H9 (cell line): ENCODE results near the gene NPC1L1. TPM values are rescaled to one million over a fixed set of nuclear protein-coding genes. Genes with fewer than 3 reads are reported as not detected.

Experiments used
- DNase-seq: peaks from one replicate; pipeline ENCODE4 v3.0.0-alpha.2; 2017
- H2AFZ ChIP-seq: one replicate; pipeline ENCODE4 v1.6.1; 2013; ENCODE audit warnings: mild to moderate bottlenecking, low read length, control low read depth, moderate library complexity
- H2AK5ac ChIP-seq: 2 replicates; pipeline ENCODE4 v1.6.1; 2013; ENCODE audit warnings: low read length, control low read depth, mixed read lengths; ENCODE audit not compliant: insufficient read length
- H2BK120ac ChIP-seq: one replicate; pipeline ENCODE4 v1.6.1; 2013; ENCODE audit warnings: low read depth, mild to moderate bottlenecking, low read length, control low read depth, inconsistent platforms; ENCODE audit not compliant: poor library complexity, severe bottlenecking
- H2BK12ac ChIP-seq: 2 replicates; pipeline ENCODE4 v1.6.1; 2013; ENCODE audit warnings: low read length, control low read depth, mixed read lengths, low read depth; ENCODE audit not compliant: insufficient read length
- H2BK15ac ChIP-seq: 2 replicates; pipeline ENCODE4 v1.6.1; 2013; ENCODE audit warnings: low read depth, low read length, control low read depth
- H2BK20ac ChIP-seq: one replicate; pipeline ENCODE4 v1.6.1; 2013; ENCODE audit warnings: low read depth, mild to moderate bottlenecking, low read length, control low read depth, inconsistent platforms; ENCODE audit not compliant: poor library complexity, severe bottlenecking
- H2BK5ac ChIP-seq: 2 replicates; pipeline ENCODE4 v1.6.1; 2013; ENCODE audit warnings: low read length, control low read depth, mixed read lengths; ENCODE audit not compliant: insufficient read length
- H3K14ac ChIP-seq: 2 replicates; pipeline ENCODE4 v1.6.1; 2013; ENCODE audit warnings: low read length, control low read depth; ENCODE audit not compliant: insufficient read depth
- H3K18ac ChIP-seq: 2 replicates; pipeline ENCODE4 v1.6.1; 2013; ENCODE audit warnings: low read depth, mild to moderate bottlenecking, mixed read lengths, low read length, control low read depth; ENCODE audit not compliant: insufficient read length
- H3K23ac ChIP-seq: 2 replicates; pipeline ENCODE4 v1.6.1; 2013; ENCODE audit warnings: low read length, control low read depth, mixed read lengths, low read depth; ENCODE audit not compliant: insufficient read length
- H3K23me2 ChIP-seq: 2 replicates; pipeline ENCODE4 v1.6.1; 2013; ENCODE audit warnings: low read depth, mild to moderate bottlenecking, mixed read lengths, low read length, control low read depth; ENCODE audit not compliant: insufficient read length, poor library complexity, severe bottlenecking
- H3K27ac ChIP-seq: 2 replicates; pipeline ENCODE4 v1.5.1; 2013; ENCODE audit warnings: low read length, control low read depth, mixed read lengths, low read depth; ENCODE audit not compliant: insufficient read length
- H3K27me3 ChIP-seq: 2 replicates; pipeline ENCODE4 v1.6.1; 2013; ENCODE audit warnings: low read length, control low read depth, inconsistent platforms; ENCODE audit not compliant: insufficient read depth
- H3K4ac ChIP-seq: 2 replicates; pipeline ENCODE4 v1.6.1; 2013; ENCODE audit warnings: low read depth, mild to moderate bottlenecking, control low read depth, inconsistent platforms, low read length, moderate library complexity
- H3K4me1 ChIP-seq: 2 replicates; pipeline ENCODE4 v1.6.1; 2013; ENCODE audit warnings: low read length, control low read depth, inconsistent platforms; ENCODE audit not compliant: insufficient read depth
- H3K4me2 ChIP-seq: 2 replicates; pipeline ENCODE4 v1.6.1; 2013; ENCODE audit warnings: low read length, control low read depth, mixed read lengths; ENCODE audit not compliant: insufficient read length, insufficient read depth
- H3K56ac ChIP-seq: 2 replicates; pipeline ENCODE4 v1.6.1; 2013; ENCODE audit warnings: low read depth, mild to moderate bottlenecking, mixed read lengths, low read length, control low read depth; ENCODE audit not compliant: insufficient read length
- H3K79me1 ChIP-seq: 2 replicates; pipeline ENCODE4 v1.6.1; 2013; ENCODE audit warnings: low read depth, mild to moderate bottlenecking, moderate library complexity, low read length, control low read depth, inconsistent platforms; ENCODE audit not compliant: insufficient read depth, poor library complexity, severe bottlenecking
- H3K79me2 ChIP-seq: 2 replicates; pipeline ENCODE4 v1.6.1; 2013; ENCODE audit warnings: low read length, control low read depth, inconsistent platforms; ENCODE audit not compliant: insufficient read depth
- H3K9ac ChIP-seq: 2 replicates; pipeline ENCODE4 v1.6.1; 2013; ENCODE audit warnings: low read length, control low read depth, mixed read lengths; ENCODE audit not compliant: insufficient read length; ENCODE audit errors: extremely low read depth
- H3K9me3 ChIP-seq: one replicate; pipeline ENCODE4 v1.6.1; 2013; ENCODE audit warnings: low read depth, low read length, inconsistent platforms; ENCODE audit not compliant: control insufficient read depth
- H3T11ph ChIP-seq: one replicate; pipeline ENCODE4 v1.6.1; 2013; ENCODE audit warnings: mild to moderate bottlenecking, low read length, control low read depth, inconsistent platforms
- H4K20me1 ChIP-seq: one replicate; pipeline ENCODE4 v1.6.1; 2013; ENCODE audit not compliant: control insufficient read depth, insufficient read length, insufficient read depth
- H4K5ac ChIP-seq: 2 replicates; pipeline ENCODE4 v1.6.1; 2013; ENCODE audit warnings: low read depth, mild to moderate bottlenecking, mixed read lengths, low read length, control low read depth; ENCODE audit not compliant: insufficient read length
- H4K8ac ChIP-seq: replicated peaks from 2 replicates; pipeline ENCODE4 v1.6.1; 2013; ENCODE audit warnings: low read length, control low read depth, mixed read lengths, low read depth; ENCODE audit not compliant: insufficient read length
- H4K91ac ChIP-seq: 2 replicates; pipeline ENCODE4 v1.6.1; 2013; ENCODE audit warnings: low read depth, mild to moderate bottlenecking, moderate library complexity, mixed read lengths, low read length, control low read depth; ENCODE audit not compliant: insufficient read length
- H3K27ac Mint-ChIP-seq, 3 experiments: 2 replicates in 2 of 3; 3 replicates in 1 of 3; pipeline ENCODE4 v1.8.0; 2020 to 2021; ENCODE audit warnings: mixed read lengths in 3 of 3, mild to moderate bottlenecking in 1 of 3, moderate library complexity in 1 of 3
- H3K27me3 Mint-ChIP-seq: 2 replicates; pipeline ENCODE4 v1.8.0; 2021; ENCODE audit warnings: low read depth, mild to moderate bottlenecking, moderate library complexity, mixed read lengths
- H3K36me3 Mint-ChIP-seq, 3 experiments: 2 replicates in 2 of 3; 3 replicates in 1 of 3; pipeline ENCODE4 v1.8.0; 2020 to 2021; ENCODE audit warnings: low read depth in 3 of 3, mixed read lengths in 3 of 3; ENCODE audit not compliant: insufficient read depth in 1 of 3
- H3K4me1 Mint-ChIP-seq, 2 experiments: 2 replicates each; pipeline ENCODE4 v1.8.0; 2020; ENCODE audit warnings: mixed read lengths in 2 of 2
- H3K4me3 Mint-ChIP-seq, 2 experiments: 2 replicates in 1 of 2; 3 replicates in 1 of 2; pipeline ENCODE4 v1.8.0; 2020 to 2021; ENCODE audit warnings: mild to moderate bottlenecking in 2 of 2, mixed read lengths in 2 of 2, moderate library complexity in 1 of 2
- H3K9me3 Mint-ChIP-seq, 2 experiments: 2 replicates in 1 of 2; 3 replicates in 1 of 2; pipeline ENCODE4 v1.8.0; 2020; ENCODE audit warnings: mild to moderate bottlenecking in 2 of 2, mixed read lengths in 2 of 2, moderate library complexity in 1 of 2
- WGBS: extraction: QIAGEN DNeasy Blood & Tissue Kit; methylation state at CpG from one replicate; pipeline ENCODE4 v1.1.7; 2013; ENCODE audit warnings: missing lambda C conversion rate, low lambda C conversion rate, mixed read lengths; ENCODE audit not compliant: insufficient read length; ENCODE audit errors: extremely low coverage; 5-methylcytosine and 5-hydroxymethylcytosine counted together
- total RNA-seq: library from RNA; stranded (reverse); gene quantifications from 2 replicates; pipeline ENCODE4 v1.2.1, GENCODE V29; 2021
- TF ChIP-seq, protein P1 (sequence below): fragments of 200-600 bp; sonication (generic); conservative IDR thresholded peaks from 3 replicates; pipeline ENCODE4 v1.8.0; 2021; ENCODE audit warnings: antibody characterized with exemption, mild to moderate bottlenecking

NPC1L1 gene
- total RNA-seq, 1 experiment from 2014 or later: 0.11 TPM

DNA sequence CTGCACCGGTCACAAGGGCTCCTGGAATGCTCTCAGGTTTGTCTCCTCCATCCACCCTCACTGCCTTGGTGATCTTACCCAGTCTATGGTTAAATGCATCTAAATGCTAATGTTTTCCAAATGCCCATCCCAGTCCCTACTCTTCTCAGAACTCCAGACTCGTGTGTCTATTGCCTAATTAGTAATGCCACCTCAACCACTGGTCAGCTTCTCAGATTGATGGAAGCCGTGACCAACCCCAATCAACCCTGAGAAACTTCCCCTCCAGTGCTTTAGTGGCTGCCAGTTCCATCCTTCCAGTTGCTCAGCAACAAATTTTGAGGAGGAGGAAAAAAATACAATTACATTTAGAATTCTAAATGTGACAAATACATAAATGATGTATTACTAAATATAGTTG lies 69.3 kb downstream of the NPC1L1 start:
- Histone ChIP-seq H3K27ac (no peak overlapping the region), H3K79me2 (peaks cover 2% of the 10 kb centered on the region; the same call in 1 of the 2 replicates), H2AFZ (no peak overlapping the region), H3K4me2 (no peak overlapping the region), H3K23ac (no peak overlapping the region), H3K23me2 (no peaks in the 10 kb centered on the region), H3K9me3 (no peaks in the 10 kb centered on the region), H3K14ac (no peak overlapping the region), H4K8ac (no peak overlapping the region), H3K56ac (no peak overlapping the region), H4K20me1 (peaks cover 2% of the 10 kb centered on the region), H2AK5ac (no peak overlapping the region), H3K27me3 (no peaks in the 10 kb centered on the region), H3K18ac (no peak overlapping the region), H3K79me1 (peaks cover 19% of the 10 kb centered on the region), H3K9ac (no peak overlapping the region), H3K4me1 (no peaks in the 10 kb centered on the region), H4K5ac (no peak overlapping the region), H2BK20ac (no peak overlapping the region), H3K4ac (no peak overlapping the region), H4K91ac (no peak overlapping the region), H2BK120ac (no peak overlapping the region), H2BK12ac (no peak overlapping the region), H2BK15ac (no peak overlapping the region), H2BK5ac (no peak overlapping the region), H3T11ph (no peak overlapping the region)
- Mint-ChIP-seq H3K4me1 (no peaks in the 10 kb centered on the region), H3K4me3 (no peak overlapping the region), H3K27me3 (no peaks in the 10 kb centered on the region), H3K36me3 (peaks cover 8 to 53% (median 43%) of the 10 kb centered on the region in 3 experiments), H3K9me3 (no peaks in the 10 kb centered on the region), H3K27ac (no peak overlapping the region)
- TF ChIP-seq, protein P1, sequence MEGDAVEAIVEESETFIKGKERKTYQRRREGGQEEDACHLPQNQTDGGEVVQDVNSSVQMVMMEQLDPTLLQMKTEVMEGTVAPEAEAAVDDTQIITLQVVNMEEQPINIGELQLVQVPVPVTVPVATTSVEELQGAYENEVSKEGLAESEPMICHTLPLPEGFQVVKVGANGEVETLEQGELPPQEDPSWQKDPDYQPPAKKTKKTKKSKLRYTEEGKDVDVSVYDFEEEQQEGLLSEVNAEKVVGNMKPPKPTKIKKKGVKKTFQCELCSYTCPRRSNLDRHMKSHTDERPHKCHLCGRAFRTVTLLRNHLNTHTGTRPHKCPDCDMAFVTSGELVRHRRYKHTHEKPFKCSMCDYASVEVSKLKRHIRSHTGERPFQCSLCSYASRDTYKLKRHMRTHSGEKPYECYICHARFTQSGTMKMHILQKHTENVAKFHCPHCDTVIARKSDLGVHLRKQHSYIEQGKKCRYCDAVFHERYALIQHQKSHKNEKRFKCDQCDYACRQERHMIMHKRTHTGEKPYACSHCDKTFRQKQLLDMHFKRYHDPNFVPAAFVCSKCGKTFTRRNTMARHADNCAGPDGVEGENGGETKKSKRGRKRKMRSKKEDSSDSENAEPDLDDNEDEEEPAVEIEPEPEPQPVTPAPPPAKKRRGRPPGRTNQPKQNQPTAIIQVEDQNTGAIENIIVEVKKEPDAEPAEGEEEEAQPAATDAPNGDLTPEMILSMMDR: no peak
- DNase-seq: no peak
- no CpG with 5 or more reads among the region's 3 CpGs for WGBS
